H9 (cell line): ENCODE results near the gene ARHGAP4. TPM values are rescaled to one million over a fixed set of nuclear protein-coding genes. Genes with fewer than 3 reads are reported as not detected.
A peak's percentile ranks its signal among the peaks of the same experiment; 100 is the strongest.

Experiments
- DNase-seq: peaks from one replicate; pipeline ENCODE4 v3.0.0-alpha.2; 2017
- H2AFZ ChIP-seq: one replicate; pipeline ENCODE4 v1.6.1; 2013; ENCODE audit warnings: mild to moderate bottlenecking, low read length, control low read depth, moderate library complexity
- H2AK5ac ChIP-seq: 2 replicates; pipeline ENCODE4 v1.6.1; 2013; ENCODE audit warnings: low read length, control low read depth, mixed read lengths; ENCODE audit not compliant: insufficient read length
- H2BK120ac ChIP-seq: one replicate; pipeline ENCODE4 v1.6.1; 2013; ENCODE audit warnings: low read depth, mild to moderate bottlenecking, low read length, control low read depth, inconsistent platforms; ENCODE audit not compliant: poor library complexity, severe bottlenecking
- H2BK12ac ChIP-seq: 2 replicates; pipeline ENCODE4 v1.6.1; 2013; ENCODE audit warnings: low read length, control low read depth, mixed read lengths, low read depth; ENCODE audit not compliant: insufficient read length
- H2BK15ac ChIP-seq: 2 replicates; pipeline ENCODE4 v1.6.1; 2013; ENCODE audit warnings: low read depth, low read length, control low read depth
- H2BK20ac ChIP-seq: one replicate; pipeline ENCODE4 v1.6.1; 2013; ENCODE audit warnings: low read depth, mild to moderate bottlenecking, low read length, control low read depth, inconsistent platforms; ENCODE audit not compliant: poor library complexity, severe bottlenecking
- H2BK5ac ChIP-seq: 2 replicates; pipeline ENCODE4 v1.6.1; 2013; ENCODE audit warnings: low read length, control low read depth, mixed read lengths; ENCODE audit not compliant: insufficient read length
- H3K14ac ChIP-seq: 2 replicates; pipeline ENCODE4 v1.6.1; 2013; ENCODE audit warnings: low read length, control low read depth; ENCODE audit not compliant: insufficient read depth
- H3K18ac ChIP-seq: 2 replicates; pipeline ENCODE4 v1.6.1; 2013; ENCODE audit warnings: low read depth, mild to moderate bottlenecking, mixed read lengths, low read length, control low read depth; ENCODE audit not compliant: insufficient read length
- H3K23ac ChIP-seq: 2 replicates; pipeline ENCODE4 v1.6.1; 2013; ENCODE audit warnings: low read length, control low read depth, mixed read lengths, low read depth; ENCODE audit not compliant: insufficient read length
- H3K23me2 ChIP-seq: 2 replicates; pipeline ENCODE4 v1.6.1; 2013; ENCODE audit warnings: low read depth, mild to moderate bottlenecking, mixed read lengths, low read length, control low read depth; ENCODE audit not compliant: insufficient read length, poor library complexity, severe bottlenecking
- H3K27ac ChIP-seq: 2 replicates; pipeline ENCODE4 v1.5.1; 2013; ENCODE audit warnings: low read length, control low read depth, mixed read lengths, low read depth; ENCODE audit not compliant: insufficient read length
- H3K27me3 ChIP-seq: 2 replicates; pipeline ENCODE4 v1.6.1; 2013; ENCODE audit warnings: low read length, control low read depth, inconsistent platforms; ENCODE audit not compliant: insufficient read depth
- H3K4ac ChIP-seq: 2 replicates; pipeline ENCODE4 v1.6.1; 2013; ENCODE audit warnings: low read depth, mild to moderate bottlenecking, control low read depth, inconsistent platforms, low read length, moderate library complexity
- H3K4me1 ChIP-seq: 2 replicates; pipeline ENCODE4 v1.6.1; 2013; ENCODE audit warnings: low read length, control low read depth, inconsistent platforms; ENCODE audit not compliant: insufficient read depth
- H3K4me2 ChIP-seq: 2 replicates; pipeline ENCODE4 v1.6.1; 2013; ENCODE audit warnings: low read length, control low read depth, mixed read lengths; ENCODE audit not compliant: insufficient read length, insufficient read depth
- H3K56ac ChIP-seq: 2 replicates; pipeline ENCODE4 v1.6.1; 2013; ENCODE audit warnings: low read depth, mild to moderate bottlenecking, mixed read lengths, low read length, control low read depth; ENCODE audit not compliant: insufficient read length
- H3K79me1 ChIP-seq: 2 replicates; pipeline ENCODE4 v1.6.1; 2013; ENCODE audit warnings: low read depth, mild to moderate bottlenecking, moderate library complexity, low read length, control low read depth, inconsistent platforms; ENCODE audit not compliant: insufficient read depth, poor library complexity, severe bottlenecking
- H3K79me2 ChIP-seq: 2 replicates; pipeline ENCODE4 v1.6.1; 2013; ENCODE audit warnings: low read length, control low read depth, inconsistent platforms; ENCODE audit not compliant: insufficient read depth
- H3K9ac ChIP-seq: 2 replicates; pipeline ENCODE4 v1.6.1; 2013; ENCODE audit warnings: low read length, control low read depth, mixed read lengths; ENCODE audit not compliant: insufficient read length; ENCODE audit errors: extremely low read depth
- H3K9me3 ChIP-seq: one replicate; pipeline ENCODE4 v1.6.1; 2013; ENCODE audit warnings: low read depth, low read length, inconsistent platforms; ENCODE audit not compliant: control insufficient read depth
- H3T11ph ChIP-seq: one replicate; pipeline ENCODE4 v1.6.1; 2013; ENCODE audit warnings: mild to moderate bottlenecking, low read length, control low read depth, inconsistent platforms
- H4K20me1 ChIP-seq: one replicate; pipeline ENCODE4 v1.6.1; 2013; ENCODE audit not compliant: control insufficient read depth, insufficient read length, insufficient read depth
- H4K5ac ChIP-seq: 2 replicates; pipeline ENCODE4 v1.6.1; 2013; ENCODE audit warnings: low read depth, mild to moderate bottlenecking, mixed read lengths, low read length, control low read depth; ENCODE audit not compliant: insufficient read length
- H4K8ac ChIP-seq: replicated peaks from 2 replicates; pipeline ENCODE4 v1.6.1; 2013; ENCODE audit warnings: low read length, control low read depth, mixed read lengths, low read depth; ENCODE audit not compliant: insufficient read length
- H4K91ac ChIP-seq: 2 replicates; pipeline ENCODE4 v1.6.1; 2013; ENCODE audit warnings: low read depth, mild to moderate bottlenecking, moderate library complexity, mixed read lengths, low read length, control low read depth; ENCODE audit not compliant: insufficient read length
- H3K27ac Mint-ChIP-seq, 3 experiments: 2 replicates in 2 of 3; 3 replicates in 1 of 3; pipeline ENCODE4 v1.8.0; 2020 to 2021; ENCODE audit warnings: mixed read lengths in 3 of 3, mild to moderate bottlenecking in 1 of 3, moderate library complexity in 1 of 3
- H3K27me3 Mint-ChIP-seq: 2 replicates; pipeline ENCODE4 v1.8.0; 2021; ENCODE audit warnings: low read depth, mild to moderate bottlenecking, moderate library complexity, mixed read lengths
- H3K36me3 Mint-ChIP-seq, 3 experiments: 2 replicates in 2 of 3; 3 replicates in 1 of 3; pipeline ENCODE4 v1.8.0; 2020 to 2021; ENCODE audit warnings: low read depth in 3 of 3, mixed read lengths in 3 of 3; ENCODE audit not compliant: insufficient read depth in 1 of 3
- H3K4me1 Mint-ChIP-seq, 2 experiments: 2 replicates each; pipeline ENCODE4 v1.8.0; 2020; ENCODE audit warnings: mixed read lengths in 2 of 2
- H3K4me3 Mint-ChIP-seq, 2 experiments: 2 replicates in 1 of 2; 3 replicates in 1 of 2; pipeline ENCODE4 v1.8.0; 2020 to 2021; ENCODE audit warnings: mild to moderate bottlenecking in 2 of 2, mixed read lengths in 2 of 2, moderate library complexity in 1 of 2
- H3K9me3 Mint-ChIP-seq, 2 experiments: 2 replicates in 1 of 2; 3 replicates in 1 of 2; pipeline ENCODE4 v1.8.0; 2020; ENCODE audit warnings: mild to moderate bottlenecking in 2 of 2, mixed read lengths in 2 of 2, moderate library complexity in 1 of 2
- CTCF ChIP-seq: fragments of 200-600 bp; sonication (generic); conservative IDR thresholded peaks from 3 replicates; pipeline ENCODE4 v1.8.0; 2021; ENCODE audit warnings: antibody characterized with exemption, mild to moderate bottlenecking
- WGBS: extraction: QIAGEN DNeasy Blood & Tissue Kit; methylation state at CpG from one replicate; pipeline ENCODE4 v1.1.7; 2013; ENCODE audit warnings: missing lambda C conversion rate, low lambda C conversion rate, mixed read lengths; ENCODE audit not compliant: insufficient read length; ENCODE audit errors: extremely low coverage; 5-methylcytosine and 5-hydroxymethylcytosine counted together
- total RNA-seq: library from RNA; stranded (reverse); gene quantifications from 2 replicates; pipeline ENCODE4 v1.2.1, GENCODE V29; 2021

ARHGAP4 gene
- total RNA-seq, 1 experiment from 2014 or later: 37.8 TPM

DNA sequence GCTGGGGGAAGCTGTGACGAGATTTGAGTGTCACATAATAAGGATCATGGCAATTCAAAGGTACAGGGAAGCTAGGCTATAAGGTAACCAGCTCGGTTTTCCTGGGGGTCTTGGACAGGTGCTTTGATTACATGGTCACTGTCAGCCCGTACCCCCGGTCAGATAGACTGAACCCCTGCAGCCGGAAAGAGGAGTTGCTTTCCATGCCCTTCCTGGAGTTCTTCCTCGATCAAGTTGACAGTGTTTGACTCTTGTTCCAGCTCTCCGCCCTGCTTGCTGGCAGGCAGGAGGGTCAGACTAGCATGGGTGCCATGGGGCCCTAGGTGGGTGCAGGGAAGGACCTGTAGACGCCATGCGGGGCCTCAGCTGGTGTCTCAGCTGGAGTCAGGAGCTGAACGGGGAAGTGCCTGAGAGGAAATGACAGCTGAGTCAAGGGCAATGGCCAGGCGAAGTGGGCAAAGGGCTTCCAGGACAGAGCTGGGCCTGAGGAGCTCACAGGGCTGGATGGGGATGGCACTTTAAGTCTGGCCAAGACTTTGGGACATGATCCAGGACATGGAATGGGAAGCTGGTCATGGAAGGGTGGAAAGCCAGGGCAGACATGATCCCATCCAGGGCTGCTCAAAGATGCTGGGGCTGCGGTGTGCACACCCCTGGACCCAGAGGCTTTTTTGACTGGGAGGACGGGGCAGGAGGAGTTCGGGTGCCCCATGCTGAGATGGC lies 48.1 kb upstream of the ARHGAP4 start:
- Histone ChIP-seq H3T11ph (no peak overlapping the region), H4K8ac (no peak overlapping the region), H3K9ac (no peak overlapping the region), H2BK20ac (no peak overlapping the region), H4K91ac (no peak overlapping the region), H3K56ac (no peak overlapping the region), H4K5ac (no peak overlapping the region), H3K4me2 (peak overlapping the region; percentile 48), H2AFZ (no peak overlapping the region), H3K79me2 (peaks cover 6% of the 10 kb centered on the region; the same call in 1 of the 2 replicates), H3K14ac (no peak overlapping the region), H3K27me3 (no peaks in the 10 kb centered on the region), H3K23ac (no peak overlapping the region), H3K4ac (no peak overlapping the region), H3K23me2 (peaks cover 14% of the 10 kb centered on the region), H3K79me1 (no peaks in the 10 kb centered on the region), H2BK15ac (no peak overlapping the region), H3K4me1 (no peaks in the 10 kb centered on the region), H4K20me1 (no peaks in the 10 kb centered on the region), H2BK120ac (no peak overlapping the region), H2AK5ac (no peak overlapping the region), H3K18ac (no peak overlapping the region), H3K27ac (no peak overlapping the region), H2BK12ac (no peak overlapping the region), H2BK5ac (no peak overlapping the region), H3K9me3 (no peaks in the 10 kb centered on the region)
- peaks cover 4 to 11% of the 10 kb centered on the region in 2 experiments; a peak in 4 of 5 replicates for H3K9me3 Mint-ChIP-seq
- peak overlapping the region; percentile 10 to 94 for H3K4me3 Mint-ChIP-seq
- no CpG with 5 or more reads among the region's 14 CpGs for WGBS
- no peak for TF ChIP-seq CTCF
- H3K36me3 Mint-ChIP-seq: peaks cover 3 to 9% (median 4%) of the 10 kb centered on the region in 3 experiments; a peak in 6 of 7 replicates
- peak overlapping the region in 2 of 3 experiments; percentile 36 to 79; a peak in 2 of 7 replicates for H3K27ac Mint-ChIP-seq
- H3K4me1 Mint-ChIP-seq: peaks cover 15 to 21% of the 10 kb centered on the region in 2 experiments
- H3K27me3 Mint-ChIP-seq: no peaks in the 10 kb centered on the region
- peak; percentile 20 for DNase-seq
